HuH-7.5 (cell line): ENCODE measurements around the gene ATXN1.
A peak's percentile ranks its signal among the peaks of the same experiment; 100 is the strongest.

ENCODE experiments used
- DNase-seq: peaks from one replicate; pipeline ENCODE4 v3.0.0; 2011; ENCODE audit warnings: low spot score

The ATXN1 gene

DNA sequence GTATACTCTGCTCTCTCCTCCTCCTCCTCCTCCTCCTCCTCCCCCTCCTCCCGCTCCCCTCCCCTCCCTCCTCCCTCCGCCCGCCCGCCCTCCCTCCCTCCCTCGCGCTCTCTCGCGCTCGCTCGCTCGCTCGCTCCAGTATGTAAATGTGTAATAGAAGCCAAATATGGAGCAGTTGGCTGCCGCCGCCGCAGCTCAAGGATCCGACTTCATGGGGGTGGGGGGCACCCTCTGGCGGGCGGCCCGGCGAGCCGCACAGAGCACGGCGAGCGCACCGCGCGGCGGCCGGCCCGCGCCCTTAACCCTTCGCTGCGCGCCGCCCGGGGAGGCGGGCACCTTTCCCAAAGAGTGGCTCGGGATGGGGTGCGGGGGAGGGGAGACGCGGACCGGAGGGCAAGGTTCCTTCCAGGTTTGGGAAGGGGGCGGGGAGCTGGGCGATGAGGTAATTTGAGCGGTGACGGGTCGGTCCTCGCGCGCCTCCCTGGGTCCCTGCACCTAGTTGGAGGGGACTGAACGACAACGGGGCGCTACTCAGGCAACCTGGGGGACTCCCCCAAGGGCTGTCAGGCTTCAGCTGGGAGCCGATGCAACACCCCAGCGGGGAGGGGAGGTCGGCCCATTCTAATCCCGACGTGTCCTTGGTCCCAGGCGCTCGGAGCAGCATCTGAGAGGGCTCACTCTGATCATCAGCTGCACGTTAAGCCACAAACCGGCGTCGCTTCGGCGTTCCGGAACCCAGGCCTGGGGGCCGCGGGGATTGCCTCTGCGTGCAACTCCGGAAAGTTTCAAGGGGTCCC lies 409 bp upstream of the ATXN1 start:
- peak; percentile 67 for DNase-seq

DNA sequence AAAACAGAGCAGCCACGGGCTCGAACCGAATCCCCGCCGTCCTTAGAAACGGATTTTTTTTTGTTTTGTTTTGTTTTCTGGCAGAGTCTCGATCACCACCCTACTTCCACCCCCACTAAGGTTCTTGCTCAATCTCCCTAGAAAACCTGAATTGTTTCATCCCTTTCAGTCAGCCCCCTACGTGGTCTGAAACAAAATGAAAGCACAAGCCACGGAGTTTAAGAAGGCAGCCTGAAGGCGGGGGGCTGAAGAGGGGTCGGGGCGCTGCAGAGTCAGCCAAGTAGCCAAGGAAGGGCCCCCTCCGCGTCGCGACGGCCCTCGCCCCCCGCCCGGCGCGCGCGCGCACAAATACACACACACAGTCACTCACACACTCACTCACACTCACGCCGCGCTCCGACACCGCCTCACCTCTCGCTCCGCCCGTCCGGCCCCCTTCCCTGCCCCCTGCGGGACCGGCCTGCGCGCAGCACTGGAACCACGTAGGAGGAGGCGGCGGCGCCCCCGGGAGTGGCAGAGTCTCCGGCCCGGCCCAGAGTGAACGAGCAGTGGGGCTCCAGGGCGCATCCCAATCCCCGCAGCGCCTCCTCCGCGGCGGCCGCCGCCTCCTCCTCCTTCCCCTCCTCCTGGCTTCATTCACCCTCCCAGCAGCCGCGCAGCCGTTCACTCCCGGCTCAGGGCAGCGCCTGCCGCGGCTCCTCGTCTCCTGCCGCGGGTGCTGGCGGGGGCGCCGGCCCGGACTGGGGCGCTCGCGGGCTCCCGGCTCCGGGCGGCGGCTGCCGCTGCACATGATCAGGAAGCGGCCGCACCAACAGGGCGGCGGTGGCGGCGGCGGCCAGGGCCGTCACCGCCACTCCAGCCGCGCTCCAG lies 1.4 kb downstream of the ATXN1 start:
- DNase-seq: peak; percentile 51

DNA sequence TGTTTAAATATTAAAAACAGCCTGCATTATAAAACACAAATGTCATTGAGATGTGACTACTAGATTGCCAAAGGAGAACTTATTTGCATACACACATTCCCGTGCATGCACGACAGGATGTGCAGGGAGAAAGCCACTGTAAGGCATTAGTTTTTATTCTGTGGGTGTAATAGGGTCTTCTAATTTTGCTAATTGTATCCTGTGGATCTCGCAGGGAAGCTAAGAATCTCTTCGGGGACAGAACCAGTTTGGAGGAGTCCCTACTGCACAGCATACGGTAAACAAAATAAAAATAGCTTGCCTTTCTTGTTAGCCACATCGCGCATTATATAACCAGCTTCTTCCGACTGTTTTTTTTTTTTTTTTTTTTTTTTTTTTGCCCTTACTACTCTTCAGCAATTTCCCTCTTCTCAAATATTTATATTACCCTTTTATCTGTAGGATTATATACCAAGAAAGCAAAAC lies 2.0 kb downstream of the ATXN1 start:
- no peak for DNase-seq

DNA sequence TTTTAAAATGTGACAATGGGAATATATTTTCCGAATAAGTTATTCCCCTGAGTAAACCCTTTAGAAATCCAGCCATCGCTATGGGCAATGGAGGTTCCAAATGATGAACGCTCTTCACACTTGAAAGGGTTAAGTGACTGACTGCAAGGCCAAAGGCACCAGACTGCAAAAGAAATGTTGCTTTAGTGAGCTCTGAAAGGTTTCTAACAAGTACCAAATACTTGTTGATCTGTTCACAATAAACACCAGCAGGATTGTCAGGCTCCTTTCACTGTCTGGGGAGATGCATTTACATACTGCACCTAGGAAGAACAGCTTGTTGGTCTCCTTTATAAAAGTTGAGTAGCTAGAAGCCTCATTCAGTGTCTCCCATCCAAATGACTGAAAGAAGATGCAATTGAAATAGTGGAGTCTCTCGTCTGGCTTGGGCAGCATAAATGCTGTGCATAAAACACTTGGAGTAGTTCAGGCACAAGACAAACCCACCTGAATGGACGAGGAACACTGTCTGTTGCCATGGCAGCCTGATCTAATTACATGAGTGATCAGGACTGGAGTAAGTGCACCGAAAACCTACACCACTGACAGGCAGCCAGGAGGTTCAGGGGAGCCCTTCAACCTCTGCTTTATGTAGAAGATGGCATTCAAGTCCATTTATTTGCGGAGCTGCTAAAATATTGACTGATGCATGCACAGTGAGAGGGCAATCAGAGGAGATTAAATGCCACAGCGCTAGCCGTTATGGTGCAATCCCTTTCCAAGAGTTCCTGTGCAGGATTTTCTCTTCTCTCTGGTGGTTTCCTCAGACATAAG lies 2.9 kb downstream of the ATXN1 start:
- no peak for DNase-seq

DNA sequence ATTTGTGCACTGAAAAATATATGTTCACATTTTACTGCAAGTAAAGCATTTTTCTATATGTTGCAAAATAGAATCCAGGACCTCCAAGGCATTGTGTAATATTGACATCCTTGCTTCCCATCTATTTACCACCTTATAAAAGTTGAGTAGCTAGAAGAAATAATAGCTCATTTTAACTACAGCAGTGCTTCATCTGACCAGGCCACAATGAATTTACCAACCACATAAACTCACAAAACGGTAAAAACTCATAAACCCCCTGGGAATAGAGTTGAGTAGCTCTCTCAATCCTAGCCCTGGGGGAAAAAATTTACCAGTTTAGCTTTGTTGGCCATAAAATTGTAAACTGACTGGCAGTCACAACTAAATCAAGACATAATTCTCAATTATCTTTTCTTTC lies 3.9 kb downstream of the ATXN1 start:
- DNase-seq: no peak

DNA sequence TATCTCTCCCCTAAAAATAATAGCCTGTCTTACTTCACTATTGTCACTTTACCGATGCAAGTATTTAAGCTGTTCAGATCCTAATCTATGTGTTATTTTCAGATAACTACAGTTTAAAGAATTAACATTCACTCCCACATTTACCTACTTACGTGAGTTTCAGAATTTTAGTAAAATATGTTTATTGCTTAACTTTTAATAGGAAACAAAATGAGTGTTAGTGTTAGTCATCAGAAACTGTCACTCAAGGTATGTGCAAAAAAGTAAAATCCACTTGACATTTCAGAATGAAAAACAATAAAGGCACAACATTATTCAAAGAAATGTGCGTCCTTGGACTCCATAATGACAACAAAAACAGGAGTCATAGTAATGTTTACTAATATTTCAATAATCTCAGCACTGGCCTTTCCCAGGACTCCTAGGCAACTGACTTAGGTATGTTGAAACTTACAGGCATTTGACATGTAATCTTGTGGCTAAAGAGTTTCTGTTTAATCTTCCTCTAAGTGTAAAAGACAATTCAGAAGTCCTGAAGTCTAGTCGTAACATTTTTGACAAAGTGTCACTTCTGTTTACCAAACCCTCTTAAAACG lies 4.5 kb downstream of the ATXN1 start:
- no peak for DNase-seq

DNA sequence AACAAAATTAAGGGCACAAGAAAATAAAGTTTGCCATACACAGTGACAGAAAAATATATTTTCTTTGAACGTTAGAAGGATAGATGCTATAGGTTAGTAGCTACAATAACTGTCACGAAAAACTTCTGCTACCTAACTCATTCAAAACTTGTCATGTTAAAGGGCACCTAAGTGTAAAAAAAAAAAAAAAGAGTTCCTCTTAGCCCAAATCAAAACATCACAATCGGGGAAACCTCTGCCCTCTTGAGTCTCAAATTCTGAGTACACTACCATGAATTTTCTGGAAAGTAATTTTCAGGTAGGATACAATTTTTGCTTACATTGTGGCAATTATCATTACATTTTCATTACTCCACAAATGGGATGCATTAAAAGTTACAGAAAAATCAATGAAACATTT lies 5.7 kb downstream of the ATXN1 start:
- DNase-seq: no peak

DNA sequence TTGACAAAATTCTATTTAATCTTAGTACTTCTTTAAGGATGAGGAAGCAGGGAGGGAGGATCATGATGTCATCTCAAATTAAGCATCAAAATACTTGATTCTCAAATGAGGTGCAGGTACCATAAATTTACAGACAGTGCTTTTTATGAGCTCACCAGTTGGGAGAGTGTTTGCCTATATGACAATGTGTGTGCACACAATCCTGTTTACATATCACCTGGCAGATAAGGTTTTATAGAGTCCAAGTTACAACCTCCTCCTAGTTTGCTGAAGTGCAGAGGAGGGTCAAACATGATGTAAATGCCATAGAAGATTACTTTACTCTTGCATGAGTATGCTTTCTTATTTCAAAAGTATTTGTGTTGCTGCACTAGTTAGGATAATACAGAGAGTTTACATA lies 6.4 kb downstream of the ATXN1 start:
- peak; percentile 26 for DNase-seq

DNA sequence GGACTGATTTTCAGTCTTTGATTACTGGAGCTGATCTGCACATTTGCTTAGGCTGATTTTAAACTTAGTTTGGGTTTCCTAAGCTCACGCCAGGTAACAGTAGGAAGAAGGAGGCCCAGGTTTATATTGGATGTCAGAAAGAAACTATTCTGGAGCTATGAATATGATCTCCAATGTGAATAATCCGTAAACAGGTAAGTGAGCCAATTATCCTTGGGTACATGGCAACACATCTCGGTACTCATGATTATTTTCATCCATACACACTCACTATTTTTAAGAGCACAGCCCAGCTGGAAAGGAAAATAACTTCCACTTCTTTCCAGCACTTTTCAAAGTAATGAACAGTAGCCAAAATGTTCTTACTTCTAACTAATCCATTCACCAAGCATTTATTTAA lies 7.0 kb downstream of the ATXN1 start:
- DNase-seq: no peak

DNA sequence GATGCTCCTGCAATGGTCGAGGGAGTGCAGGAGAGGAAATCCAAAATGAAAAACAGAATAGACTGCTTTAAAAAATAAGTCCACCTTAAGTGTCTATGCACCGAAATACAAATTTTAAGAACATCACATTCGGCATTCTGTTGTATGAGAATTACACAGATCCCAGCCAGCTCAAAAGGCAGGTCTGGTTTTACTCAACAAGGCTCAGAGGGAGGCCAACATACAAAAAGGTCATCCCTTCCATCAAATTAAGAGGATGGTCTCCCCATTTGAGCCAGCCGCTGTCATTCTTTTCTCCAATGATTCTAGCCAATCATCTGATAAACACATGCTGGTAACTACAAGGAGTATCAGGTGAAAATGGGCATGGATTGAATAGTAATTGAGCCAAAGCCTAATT lies 7.9 kb downstream of the ATXN1 start:
- DNase-seq: no peak

DNA sequence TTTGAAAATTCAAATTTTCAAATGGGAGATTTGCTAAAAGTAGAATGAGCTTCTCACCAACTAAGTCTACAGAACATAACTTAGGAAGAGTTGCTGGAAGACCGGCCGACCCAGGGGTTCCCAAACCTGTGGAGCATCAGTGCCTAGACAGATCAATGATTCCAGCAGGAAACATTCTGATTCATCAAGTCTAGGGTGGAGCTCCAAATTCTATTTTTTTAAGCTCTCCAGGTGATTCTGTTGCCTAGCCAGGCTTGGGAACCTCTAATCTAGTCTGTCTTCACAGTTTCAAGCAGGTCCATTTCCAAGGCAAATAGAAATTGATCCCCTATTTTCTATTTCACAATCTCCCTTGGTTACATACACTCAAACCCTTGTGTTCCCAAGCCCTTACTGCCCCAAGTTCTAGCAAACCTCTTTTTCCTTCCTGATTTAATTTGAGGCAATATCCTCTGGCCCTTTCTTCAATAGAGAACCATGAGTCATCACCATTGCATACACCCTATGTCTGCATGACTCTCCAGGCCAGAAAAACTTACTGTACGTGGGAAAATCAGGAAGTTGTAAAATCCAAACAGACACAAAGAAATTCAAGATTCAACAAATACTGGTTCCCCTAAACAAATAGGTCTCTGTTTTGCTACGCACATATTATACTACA lies 8.9 kb downstream of the ATXN1 start:
- DNase-seq: no peak

DNA sequence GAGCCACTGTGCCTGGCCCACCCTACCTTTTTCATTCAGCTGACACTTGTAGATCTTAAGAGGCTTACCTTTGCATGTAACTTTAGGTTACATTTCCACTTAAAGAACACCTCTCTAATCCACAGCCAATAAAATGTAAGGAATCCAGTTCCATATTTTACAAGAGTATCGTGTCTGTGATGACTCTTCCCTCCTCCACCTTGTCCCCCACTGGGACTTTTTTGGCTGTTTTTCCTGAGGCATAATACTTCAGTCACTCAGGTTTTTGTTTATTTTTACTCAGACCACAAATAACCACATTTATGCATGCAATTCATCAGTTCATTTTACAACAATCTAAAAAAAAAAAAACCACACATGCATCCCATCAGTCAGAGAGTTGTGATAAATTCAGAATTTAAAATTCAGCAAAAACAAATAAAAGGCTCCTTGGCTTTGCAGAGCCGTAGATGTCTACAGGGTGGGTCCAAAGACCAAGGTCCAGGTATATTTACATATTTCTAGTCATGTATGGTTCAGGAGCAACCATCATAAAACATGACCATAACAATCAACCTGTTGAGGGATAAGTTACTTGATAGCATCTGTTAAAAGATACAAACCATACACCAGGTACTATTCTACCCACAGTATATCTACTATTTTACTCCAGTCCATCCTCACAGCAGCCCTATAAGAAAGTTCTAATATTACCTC lies 9.9 kb downstream of the ATXN1 start:
- DNase-seq: no peak

DNA sequence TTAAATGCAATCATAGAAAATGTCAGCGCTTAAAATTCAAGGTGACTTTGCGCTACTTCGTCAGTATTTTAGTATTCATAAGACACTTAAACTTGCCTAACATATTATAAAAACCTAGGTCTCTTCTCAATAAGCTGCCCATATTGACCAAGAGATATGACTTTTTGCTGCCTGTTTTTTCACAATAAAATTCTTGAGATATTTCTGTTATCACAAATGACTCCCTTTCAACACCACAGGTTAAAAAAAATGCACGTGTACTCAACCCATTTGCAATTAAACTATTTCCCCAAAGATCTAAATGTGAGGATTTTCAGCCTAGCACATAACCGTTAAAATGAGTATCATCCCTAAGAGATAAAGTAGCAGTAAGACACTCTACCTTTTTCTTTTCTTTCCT lies 10.7 kb downstream of the ATXN1 start:
- no peak for DNase-seq

DNA sequence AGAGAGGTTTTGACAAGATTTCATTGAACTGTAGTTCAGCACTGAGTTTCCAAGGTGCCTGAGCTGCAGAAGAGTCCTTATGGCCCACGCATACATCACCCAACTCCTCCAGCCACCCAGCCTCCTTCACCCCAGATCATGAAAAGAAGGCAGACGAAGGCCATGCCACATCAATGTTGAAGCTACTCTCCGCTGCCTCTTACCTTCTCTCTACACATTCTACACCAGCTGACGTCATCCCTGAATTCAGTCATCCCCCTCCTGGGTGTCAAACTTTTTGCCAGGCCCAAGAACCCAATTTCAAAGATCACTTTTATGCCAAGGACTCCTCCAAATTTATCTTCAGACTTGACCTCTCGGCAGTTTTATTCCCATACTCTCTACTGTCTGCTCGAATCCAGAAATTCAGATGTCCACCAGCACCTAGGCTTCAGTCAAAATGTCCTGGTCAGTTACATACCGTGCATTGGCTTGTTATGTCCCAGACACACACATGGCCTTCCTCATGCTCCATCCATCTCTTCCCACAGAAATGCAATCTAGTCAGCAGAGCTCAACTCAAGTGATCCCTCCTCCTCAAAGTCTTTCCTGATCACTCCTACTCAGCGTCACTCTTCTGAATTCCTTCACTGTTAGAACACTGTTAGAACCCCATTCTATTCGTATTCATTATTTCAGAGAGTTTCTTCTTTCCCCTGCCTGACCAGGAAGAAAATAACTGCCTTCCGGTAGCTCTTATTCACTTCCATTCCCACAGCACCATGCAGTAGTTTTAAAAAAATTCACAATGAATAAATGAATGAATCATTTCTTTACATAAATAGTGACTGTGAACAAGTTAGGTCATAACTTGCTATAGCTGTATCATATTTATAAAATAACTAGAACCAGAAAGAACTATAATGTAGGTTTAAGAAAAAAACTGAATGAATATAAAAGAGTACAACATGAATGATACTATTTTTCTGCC lies 11.5 kb downstream of the ATXN1 start:
- no peak for DNase-seq

DNA sequence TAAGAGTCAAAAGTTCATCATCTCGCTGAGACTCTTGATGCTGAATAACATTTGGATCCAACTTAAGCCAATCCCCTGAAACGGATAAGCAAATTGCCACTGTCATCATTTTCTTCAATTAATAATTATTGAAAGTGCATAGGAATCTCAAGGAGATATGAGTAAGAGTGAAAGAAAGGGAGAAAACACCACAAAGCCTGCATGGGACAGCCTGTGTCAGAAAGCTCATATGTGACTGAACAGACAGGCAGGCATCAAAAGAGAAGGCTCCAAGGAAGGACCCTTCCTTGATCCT lies 13.3 kb downstream of the ATXN1 start:
- DNase-seq: no peak

DNA sequence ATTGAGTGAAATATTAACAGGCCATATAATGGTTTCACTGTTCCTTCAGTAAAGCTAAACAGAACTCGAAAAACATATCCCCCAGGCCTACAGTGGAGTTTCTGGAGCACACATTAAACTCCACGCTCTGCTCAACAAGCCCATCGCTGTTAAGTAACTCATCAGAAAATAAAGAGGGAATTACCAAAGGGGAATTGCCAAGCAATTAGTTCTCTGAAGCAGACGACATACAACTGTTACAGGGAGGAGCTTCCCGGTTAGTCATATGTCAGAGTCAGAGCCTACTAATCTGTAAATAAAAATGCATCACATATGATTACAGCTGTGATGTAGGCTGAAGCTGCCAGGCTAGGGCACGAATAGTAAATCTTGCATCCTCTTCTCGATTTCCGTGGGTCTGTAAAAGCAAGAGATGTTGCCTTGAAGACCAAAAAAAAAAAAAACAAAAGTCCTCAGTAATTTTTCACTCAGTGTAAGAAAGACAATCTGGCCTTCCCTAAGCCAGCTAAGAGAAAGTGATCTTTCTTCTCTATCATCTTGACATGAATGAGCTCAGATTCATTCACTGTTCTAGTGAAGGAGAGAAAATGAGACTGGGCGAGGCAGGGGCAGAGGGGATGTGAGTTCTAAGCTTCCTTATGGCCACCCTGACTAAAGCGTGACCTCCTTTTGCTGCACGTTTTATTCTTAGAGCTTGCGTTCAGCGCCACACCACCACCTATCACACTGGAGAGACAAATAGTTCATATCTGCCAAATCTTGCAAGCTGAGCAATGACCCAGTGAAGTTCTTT lies 13.8 kb downstream of the ATXN1 start:
- DNase-seq: no peak

DNA sequence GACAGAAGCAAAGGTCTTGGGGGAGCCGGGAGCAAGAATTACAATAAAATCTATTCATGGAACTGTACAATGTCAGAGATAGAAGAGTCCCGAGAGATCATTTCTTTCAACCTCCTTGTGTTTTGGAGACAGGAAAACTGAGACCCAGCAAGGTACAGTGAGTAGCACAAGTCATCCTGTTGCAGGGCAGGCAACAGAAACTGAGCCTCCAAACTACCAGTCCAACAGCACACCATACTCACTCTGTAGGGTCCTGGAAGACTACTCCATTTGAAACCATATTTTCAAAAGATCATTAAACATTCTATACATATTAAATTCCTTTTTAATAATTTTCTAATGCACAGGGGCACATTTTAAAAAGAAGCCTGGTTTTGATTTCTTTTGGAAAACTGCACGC lies 14.4 kb downstream of the ATXN1 start:
- no peak for DNase-seq

DNA sequence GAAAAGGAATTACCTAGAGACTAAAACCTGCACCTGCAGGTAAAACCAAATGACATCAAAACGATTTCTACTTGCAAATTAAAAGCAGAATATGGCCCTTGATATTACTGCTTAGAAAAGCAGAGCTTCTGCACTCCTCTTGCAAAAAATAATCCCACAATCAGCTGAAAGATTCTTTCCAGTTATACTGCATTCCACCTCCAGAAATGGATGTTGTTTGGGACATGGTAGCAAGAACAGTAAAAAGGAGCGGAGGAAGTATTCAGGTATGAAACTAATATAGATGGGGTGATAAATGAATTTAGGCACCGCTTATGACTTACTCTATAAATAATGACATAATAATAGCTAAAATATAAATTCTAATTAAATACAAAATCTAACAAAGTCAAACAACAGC lies 14.9 kb downstream of the ATXN1 start:
- no peak for DNase-seq

DNA sequence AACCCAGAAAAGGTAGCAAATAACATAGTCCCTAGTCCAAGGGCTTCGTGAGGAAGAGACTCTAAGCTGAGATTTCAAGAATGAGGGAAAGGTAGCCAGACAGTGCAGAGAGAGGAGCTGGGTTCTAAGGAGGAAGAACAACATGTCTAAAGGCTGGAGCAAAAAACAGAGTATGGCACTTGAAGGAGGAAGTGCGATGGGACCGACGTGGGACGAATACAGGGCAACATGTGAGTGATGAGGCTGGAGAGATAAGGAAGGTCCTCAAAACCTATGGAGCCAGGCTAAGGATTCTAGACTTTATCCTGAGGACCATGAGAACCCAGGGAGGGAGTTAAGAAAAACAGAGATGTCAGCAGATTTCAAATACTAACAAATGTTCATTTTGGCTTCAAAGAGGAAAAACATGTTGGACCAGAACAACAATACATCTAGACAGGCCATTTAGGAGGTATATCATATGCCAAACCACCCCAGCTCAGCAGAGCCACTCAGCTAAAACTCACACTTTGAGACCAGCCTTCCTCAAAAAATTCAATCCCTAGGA lies 17.5 kb downstream of the ATXN1 start:
- DNase-seq: no peak
